OCI-LY1 (cell line): ENCODE data around the gene PHLPP1.

ENCODE experiments used
- H2AFZ ChIP-seq: fragments of 200-600 bp; sonication (generic), shearing (Covaris generic); 2 replicates; pipeline ENCODE4 v1.6.0; 2014; ENCODE audit warnings: antibody characterized with exemption, mild to moderate bottlenecking, low read length
- H3F3A ChIP-seq: fragments of 200-600 bp; sonication (generic), shearing (Covaris generic); 2 replicates; pipeline ENCODE4 v1.6.0; 2014; ENCODE audit warnings: mild to moderate bottlenecking, antibody characterized with exemption, low read length, moderate library complexity; ENCODE audit not compliant: insufficient read depth
- H3K27ac ChIP-seq: fragments of 200-600 bp; sonication (generic); 2 replicates; pipeline ENCODE4 v1.5.1; 2014; ENCODE audit warnings: low read length, mixed run types, mild to moderate bottlenecking, low read depth; ENCODE audit not compliant: poor library complexity, severe bottlenecking
- H3K27me3 ChIP-seq: fragments of 200-600 bp; sonication (generic); 2 replicates; pipeline ENCODE4 v1.6.0; 2014; ENCODE audit warnings: antibody characterized with exemption, mild to moderate bottlenecking, low read length, moderate library complexity; ENCODE audit not compliant: insufficient read depth
- H3K36me3 ChIP-seq: fragments of 200-600 bp; sonication (generic); 2 replicates; pipeline ENCODE4 v1.6.1; 2014; ENCODE audit warnings: mild to moderate bottlenecking, antibody characterized with exemption, low read length, moderate library complexity, mixed read lengths; ENCODE audit not compliant: insufficient read depth
- H3K4me1 ChIP-seq: fragments of 200-600 bp; sonication (generic); 2 replicates; pipeline ENCODE4 v1.5.1; 2014; ENCODE audit warnings: mild to moderate bottlenecking, low read length, moderate library complexity; ENCODE audit not compliant: insufficient read depth, severe bottlenecking
- H3K4me2 ChIP-seq: fragments of 200-600 bp; sonication (generic), shearing (Covaris generic); 2 replicates; pipeline ENCODE4 v1.6.1; 2014; ENCODE audit warnings: low read length
- H3K4me3 ChIP-seq: fragments of 200-600 bp; sonication (generic); 2 replicates; pipeline ENCODE4 v1.5.1; 2014; ENCODE audit warnings: low read length, low read depth, mild to moderate bottlenecking, mixed read lengths; ENCODE audit not compliant: poor library complexity, severe bottlenecking
- H3K79me2 ChIP-seq: fragments of 200-600 bp; shearing (Covaris generic); 2 replicates; pipeline ENCODE4 v1.6.1; 2016; ENCODE audit warnings: mixed run types, low read length, mixed read lengths; ENCODE audit not compliant: insufficient read depth
- H3K9ac ChIP-seq: fragments of 200-600 bp; sonication (generic), shearing (Covaris generic); 2 replicates; pipeline ENCODE4 v1.6.1; 2014; ENCODE audit warnings: mild to moderate bottlenecking, low read length, mixed read lengths
- H3K9me2 ChIP-seq: fragments of 200-600 bp; sonication (generic), shearing (Covaris generic); 2 replicates; pipeline ENCODE4 v1.6.1; 2014; ENCODE audit warnings: low read depth, mild to moderate bottlenecking, low read length, mixed read lengths
- H3K9me3 ChIP-seq: fragments of 200-600 bp; shearing (Covaris generic); 2 replicates; pipeline ENCODE4 v1.6.1; 2014; ENCODE audit warnings: low read length, mixed read lengths
- H4K20me1 ChIP-seq: fragments of 200-600 bp; sonication (generic), shearing (Covaris generic); 2 replicates; pipeline ENCODE4 v1.6.0; 2016; ENCODE audit warnings: mild to moderate bottlenecking, low read length; ENCODE audit not compliant: insufficient read depth
- EZH2 ChIP-seq: fragments of 200-600 bp; sonication (generic), shearing (Covaris generic); IDR thresholded peaks from 2 replicates; pipeline ENCODE4 v1.8.0; 2017; ENCODE audit warnings: borderline replicate concordance, mixed run types, mild to moderate bottlenecking, antibody characterized with exemption, low read length, moderate library complexity, mixed read lengths
- TF ChIP-seq, protein P1 (sequence below): fragments of 200-600 bp; sonication (generic), shearing (Covaris generic); IDR thresholded peaks from 2 replicates; pipeline ENCODE4 v1.5.1; 2017; ENCODE audit warnings: mild to moderate bottlenecking, antibody characterized with exemption, low read length, moderate library complexity, mixed read lengths

PHLPP1 gene

DNA sequence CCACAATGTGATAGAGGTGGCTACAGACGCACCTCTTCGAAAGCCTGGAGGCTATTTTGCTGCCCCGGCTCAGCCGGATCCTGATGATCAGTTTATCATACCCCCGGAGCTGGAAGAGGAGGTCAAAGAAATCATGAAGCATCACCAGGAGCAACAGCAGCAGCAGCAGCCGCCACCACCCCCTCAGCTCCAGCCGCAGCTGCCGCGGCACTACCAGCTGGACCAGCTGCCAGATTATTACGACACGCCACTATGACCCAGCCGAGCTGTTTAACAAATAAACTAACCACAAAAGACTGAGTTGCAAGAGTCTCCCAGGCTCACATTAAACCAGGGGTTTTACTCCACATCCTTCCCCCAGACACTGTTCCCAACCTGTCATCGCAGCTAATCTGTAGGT lies 263.8 kb downstream of the PHLPP1 start:
- H3K4me3 ChIP-seq, result no peak overlapping the region
- no peak for TF ChIP-seq EZH2
- TF ChIP-seq, protein P1, sequence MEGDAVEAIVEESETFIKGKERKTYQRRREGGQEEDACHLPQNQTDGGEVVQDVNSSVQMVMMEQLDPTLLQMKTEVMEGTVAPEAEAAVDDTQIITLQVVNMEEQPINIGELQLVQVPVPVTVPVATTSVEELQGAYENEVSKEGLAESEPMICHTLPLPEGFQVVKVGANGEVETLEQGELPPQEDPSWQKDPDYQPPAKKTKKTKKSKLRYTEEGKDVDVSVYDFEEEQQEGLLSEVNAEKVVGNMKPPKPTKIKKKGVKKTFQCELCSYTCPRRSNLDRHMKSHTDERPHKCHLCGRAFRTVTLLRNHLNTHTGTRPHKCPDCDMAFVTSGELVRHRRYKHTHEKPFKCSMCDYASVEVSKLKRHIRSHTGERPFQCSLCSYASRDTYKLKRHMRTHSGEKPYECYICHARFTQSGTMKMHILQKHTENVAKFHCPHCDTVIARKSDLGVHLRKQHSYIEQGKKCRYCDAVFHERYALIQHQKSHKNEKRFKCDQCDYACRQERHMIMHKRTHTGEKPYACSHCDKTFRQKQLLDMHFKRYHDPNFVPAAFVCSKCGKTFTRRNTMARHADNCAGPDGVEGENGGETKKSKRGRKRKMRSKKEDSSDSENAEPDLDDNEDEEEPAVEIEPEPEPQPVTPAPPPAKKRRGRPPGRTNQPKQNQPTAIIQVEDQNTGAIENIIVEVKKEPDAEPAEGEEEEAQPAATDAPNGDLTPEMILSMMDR, result no peak
- peaks cover 21% of the 10 kb centered on the region for H3K4me1 ChIP-seq
- no peaks in the 10 kb centered on the region for H3K9me3 ChIP-seq
- no peaks in the 10 kb centered on the region for H3K36me3 ChIP-seq
- H2AFZ ChIP-seq, result no peak overlapping the region
- H4K20me1 ChIP-seq, result no peaks in the 10 kb centered on the region
- H3F3A ChIP-seq, result no peaks in the 10 kb centered on the region
- peak overlapping the region; percentile 66 for H3K27ac ChIP-seq
- H3K4me2 ChIP-seq, result peak overlapping the region; percentile 42; the same call in 1 of the 2 replicates
- H3K9me2 ChIP-seq, result no peaks in the 10 kb centered on the region
- H3K27me3 ChIP-seq, result no peaks in the 10 kb centered on the region
- H3K9ac ChIP-seq, result no peak overlapping the region
- H3K79me2 ChIP-seq, result no peaks in the 10 kb centered on the region

DNA sequence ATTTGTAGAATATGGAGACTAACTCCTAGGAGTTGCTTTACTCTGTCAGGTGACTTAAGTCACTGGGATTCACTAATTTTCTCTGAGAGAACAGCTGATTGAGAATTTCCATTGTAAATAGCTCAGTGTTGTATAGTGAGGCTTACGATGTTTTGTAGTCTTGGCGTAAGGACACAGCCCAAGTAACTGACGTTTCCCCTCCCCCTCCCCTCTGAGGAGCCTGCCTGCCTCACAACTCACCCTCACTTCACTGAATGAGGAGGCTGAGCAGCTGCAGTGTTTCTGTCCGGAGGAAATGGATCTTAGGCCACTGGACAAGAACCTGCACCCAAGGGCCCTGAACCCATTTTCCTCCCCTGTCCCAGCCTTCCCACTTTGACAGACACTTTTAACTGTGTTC lies 264.6 kb downstream of the PHLPP1 start:
- TF ChIP-seq, protein P1, result no peak
- TF ChIP-seq EZH2, result no peak
- no peaks in the 10 kb centered on the region for H3K36me3 ChIP-seq
- peaks cover 21% of the 10 kb centered on the region for H3K4me1 ChIP-seq
- H3K9me2 ChIP-seq, result no peaks in the 10 kb centered on the region
- no peaks in the 10 kb centered on the region for H3K27me3 ChIP-seq
- no peaks in the 10 kb centered on the region for H3K9me3 ChIP-seq
- peak overlapping the region; percentile 42; the same call in 1 of the 2 replicates for H3K4me2 ChIP-seq
- H4K20me1 ChIP-seq, result no peaks in the 10 kb centered on the region
- peak overlapping the region; percentile 66 for H3K27ac ChIP-seq
- H3K4me3 ChIP-seq, result no peak overlapping the region
- peak overlapping the region; percentile 13; the same call in 1 of the 2 replicates for H2AFZ ChIP-seq
- no peak overlapping the region for H3K9ac ChIP-seq
- no peaks in the 10 kb centered on the region for H3K79me2 ChIP-seq
- no peaks in the 10 kb centered on the region for H3F3A ChIP-seq

- no peaks in the 10 kb centered on the region for H3K9me3 ChIP-seq
- H3K27me3 ChIP-seq, result no peaks in the 10 kb centered on the region
- peaks cover 21% of the 10 kb centered on the region for H3K4me1 ChIP-seq
- H2AFZ ChIP-seq, result no peak overlapping the region
- H3K9me2 ChIP-seq, result no peaks in the 10 kb centered on the region
- no peaks in the 10 kb centered on the region for H3K79me2 ChIP-seq
- H3K36me3 ChIP-seq, result no peaks in the 10 kb centered on the region
- H3K27ac ChIP-seq, result no peak overlapping the region
- no peaks in the 10 kb centered on the region for H4K20me1 ChIP-seq
- H3K4me3 ChIP-seq, result no peak overlapping the region
- TF ChIP-seq, protein P1, result no peak
- TF ChIP-seq EZH2, result no peak
- H3K4me2 ChIP-seq, result no peak overlapping the region
- H3F3A ChIP-seq, result no peaks in the 10 kb centered on the region
- no peak overlapping the region for H3K9ac ChIP-seq
Observed at GRCh38 chr18:62981566-62981965, 266.2 kb downstream of the PHLPP1 start.
